K562 (cell line): ENCODE results near the gene NUDT12. TPM values are rescaled to one million over a fixed set of nuclear protein-coding genes. Genes with fewer than 3 reads are reported as not detected.
A peak's percentile ranks its signal among the peaks of the same experiment; 100 is the strongest.

ENCODE experiments used
- ATAC-seq: fragments of 200-7000 bp; cut with Tn5 transposase; 3 replicates; pipeline ENCODE4 v1.9.1; 2020; ENCODE audit warnings: moderate library complexity
- BruUV-seq: library from RNA; stranded (reverse); fragments of 400-500 nt; replicated peaks from 2 replicates; lab custom pipeline; 2021; lab: Mats Ljungman, UMichigan
- CTCF ChIA-PET: fragments of 300-600 bp; formaldehyde crosslinking; extraction: SDS; loops from one replicate; lab custom pipeline; 2021; ENCODE audit warnings: low intra/inter-chr PET ratio; lab: Yijun Ruan, JAX
- POLR2A ChIA-PET: fragments of 300-600, 350-650 bp; sonication (Branson Sonifier 250); formaldehyde crosslinking; extraction: SDS; loops from one replicate; lab custom pipeline; 2021; ENCODE audit warnings: antibody characterized with exemption, inconsistent platforms; lab: Yijun Ruan, JAX
- DNase-seq, 4 experiments: peaks; one replicate each; pipeline versions ENCODE4 v3.0.0 to v3.0.0-alpha.2; 2011 to 2018; ENCODE audit warnings: low spot score in 3 of 4, mixed read lengths in 3 of 4; ENCODE audit errors: extremely low read depth in 1 of 4
- FAIRE-seq: peaks from 2 replicates; lab custom pipeline; 2011; peaks lifted over from hg19 to GRCh38; lab: Jason Lieb, UNC
- H2AFZ ChIP-seq: 2 replicates; pipeline ENCODE4 v1.6.0; 2011; ENCODE audit warnings: low read depth, low read length, control low read depth, inconsistent platforms
- H3K27ac ChIP-seq: fragments of 200-600 bp; 3 replicates; pipeline ENCODE4 v1.8.0; 2011; ENCODE audit warnings: low read depth, mild to moderate bottlenecking, control low read depth, inconsistent platforms, low read length, moderate library complexity, mixed read lengths; ENCODE audit errors: extremely low read depth
- H3K27me3 ChIP-seq, 2 experiments: fragments of 300-600 bp in 1 of 2; 2 replicates in 1 of 2; 3 replicates in 1 of 2; pipeline versions ENCODE4 v1.6.0 to v1.8.0; 2011; ENCODE audit warnings: inconsistent platforms in 2 of 2, low read length in 2 of 2, mild to moderate bottlenecking in 1 of 2, mixed read lengths in 1 of 2, moderate library complexity in 1 of 2; ENCODE audit not compliant: control insufficient read depth in 2 of 2, insufficient read depth in 2 of 2
- H3K36me3 ChIP-seq: fragments of 300-600 bp; 3 replicates; pipeline ENCODE4 v1.8.0; 2011; ENCODE audit warnings: mild to moderate bottlenecking, low read length, inconsistent platforms; ENCODE audit not compliant: control insufficient read depth, insufficient read depth
- H3K4me1 ChIP-seq, 2 experiments: fragments of 200-600 bp in 1 of 2; replicated peaks in 1 of 2; 2 replicates in 1 of 2; 3 replicates in 1 of 2; pipeline versions ENCODE4 v1.5.1 to v1.8.0; 2011; ENCODE audit warnings: inconsistent platforms in 2 of 2, low read length in 2 of 2, mild to moderate bottlenecking in 1 of 2, mixed read lengths in 1 of 2, moderate library complexity in 1 of 2; ENCODE audit not compliant: control insufficient read depth in 2 of 2, insufficient read depth in 2 of 2
- H3K4me2 ChIP-seq: 2 replicates; pipeline ENCODE4 v1.6.1; 2011; ENCODE audit warnings: low read length, control low read depth, inconsistent platforms, mixed read lengths; ENCODE audit not compliant: insufficient read depth
- H3K4me3 ChIP-seq: fragments of 200-600 bp; sonication (generic), shearing (Covaris generic); 2 replicates; pipeline ENCODE4 v1.5.1; 2016; ENCODE audit warnings: control low read depth, inconsistent platforms
- H3K79me2 ChIP-seq: fragments of 200-600 bp; 3 replicates; pipeline ENCODE4 v1.8.0; 2011; ENCODE audit warnings: low read length, inconsistent platforms; ENCODE audit not compliant: control insufficient read depth, insufficient read depth
- H3K9ac ChIP-seq, 2 experiments: 2 replicates each; pipeline versions ENCODE4 v1.6.0 to v1.6.1; 2011; ENCODE audit warnings: low read depth in 2 of 2, low read length in 2 of 2, control low read depth in 1 of 2, inconsistent platforms in 1 of 2, mild to moderate bottlenecking in 1 of 2, mixed read lengths in 1 of 2; ENCODE audit not compliant: insufficient read depth in 1 of 2
- H3K9me1 ChIP-seq: one replicate; pipeline ENCODE4 v1.6.0; 2011; ENCODE audit warnings: inconsistent platforms, mild to moderate bottlenecking, low read length, moderate library complexity; ENCODE audit not compliant: control insufficient read depth, insufficient read depth
- H3K9me3 ChIP-seq: replicated peaks from 2 replicates; pipeline ENCODE4 v1.5.1; 2011; ENCODE audit warnings: low read depth, low read length, inconsistent platforms; ENCODE audit not compliant: control insufficient read depth, insufficient read depth
- H4K20me1 ChIP-seq: replicated peaks from 2 replicates; pipeline ENCODE4 v1.6.1; 2011; ENCODE audit warnings: low read length, inconsistent platforms, mixed read lengths; ENCODE audit not compliant: control insufficient read depth, insufficient read depth
- BCL6 ChIP-seq: fragments of 250-450 bp; sonication (Bioruptor Pico); IDR thresholded peaks from 2 replicates; pipeline ENCODE4 v1.4.0; 2020
- EHMT2 ChIP-seq: fragments of 450-650 bp; IDR thresholded peaks from 2 replicates; pipeline ENCODE4 v1.6.1; 2018; ENCODE audit warnings: antibody characterized with exemption
- HBP1 ChIP-seq: fragments of 450-650 bp; formaldehyde crosslinking; IDR thresholded peaks from 2 replicates; pipeline ENCODE4 v1.4.0; 2022; ENCODE audit warnings: missing genetic modification characterization
- NONO ChIP-seq, 2 experiments: fragments of 200-400 bp in 1 of 2; fragments of 450-650 bp in 1 of 2; formaldehyde crosslinking in 1 of 2; IDR thresholded peaks; 2 replicates each; pipeline ENCODE4 v1.6.1; 2017; ENCODE audit warnings: low read depth in 2 of 2, mild to moderate bottlenecking in 2 of 2, moderate library complexity in 2 of 2, low read length in 1 of 2
- RAD21 ChIP-seq, 2 experiments: fragments of 250-450 bp in 1 of 2; fragments of 450-650 bp in 1 of 2; sonication (Bioruptor Pico) in 1 of 2; formaldehyde crosslinking in 1 of 2; IDR thresholded peaks in 1 of 2; conservative IDR thresholded peaks in 1 of 2; 2 replicates each; pipeline versions ENCODE4 v1.4.0 to v1.8.0; 2020 to 2022; ENCODE audit warnings: mild to moderate bottlenecking in 2 of 2, moderate library complexity in 1 of 2
- RFX1 ChIP-seq: fragments of 450-650 bp; IDR thresholded peaks from 2 replicates; pipeline ENCODE4 v1.6.1; 2016; ENCODE audit warnings: mild to moderate bottlenecking, moderate library complexity
- SMARCB1 ChIP-seq: IDR thresholded peaks from 2 replicates; pipeline ENCODE4 v1.6.1; 2011; ENCODE audit warnings: improper control_type of control experiment, low read depth; ENCODE audit not compliant: insufficient read length
- ZNF175 ChIP-seq: fragments of 200-800 bp; sonication (Bioruptor generic); IDR thresholded peaks from 2 replicates; pipeline ENCODE4 v1.6.1; 2016; ENCODE audit warnings: low read depth, mild to moderate bottlenecking, missing genetic modification characterization, missing compliant biosample characterization
- ZNF212 ChIP-seq: fragments of 450-650 bp; formaldehyde crosslinking; IDR thresholded peaks from 2 replicates; pipeline ENCODE4 v1.4.0; 2020; ENCODE audit warnings: mild to moderate bottlenecking
- ZNF217 ChIP-seq: sonication (generic); formaldehyde crosslinking; IDR thresholded peaks from 2 replicates; pipeline ENCODE4 v1.8.0; 2022; ENCODE audit warnings: mild to moderate bottlenecking, missing genetic modification reagents
- ZNF444 ChIP-seq: fragments of 250-450 bp; sonication (Bioruptor Pico); IDR thresholded peaks from 2 replicates; pipeline ENCODE4 v1.4.0; 2020; ENCODE audit warnings: mild to moderate bottlenecking, moderate library complexity
- WGBS: fragments of 100-300 bp; shearing (Covaris generic); methylation state at CpG from one replicate; pipeline ENCODE4 v1.1.6; 2016; ENCODE audit warnings: low coverage, mixed read lengths; ENCODE audit not compliant: insufficient coverage; ENCODE audit errors: missing lambda C conversion rate; 5-methylcytosine and 5-hydroxymethylcytosine counted together
- in situ Hi-C: fragments of 300-500 bp; cut with MboI; formaldehyde crosslinking; loops from 4 replicates; pipeline ENCODE4 v1.15.0; 2018; ENCODE audit warnings: inconsistent platforms, mixed read lengths
- intact Hi-C: fragments of 100-400 bp; cut with micrococcal nuclease; formaldehyde crosslinking; loops from 2 replicates; pipeline ENCODE4 v1.14.2; 2022
- polyA plus RNA-seq, 8 experiments: library from polyadenylated mRNA; depleted of rRNA in 4 of 8; stranded (reverse) in 5 of 8; unstranded in 3 of 8; fragments of >200 nt; fragmentation: Nextera tagmentation in 2 of 8; fragmentation: Illumina TruSeq in 1 of 8; extraction: Ambion mirVana in 2 of 8; extraction: Trizol in 1 of 8; gene quantifications; 2 replicates each; pipeline versions ENCODE4 v1.2.1 to v1.2.3, GENCODE V29; 2011 to 2014; ENCODE audit warnings: inconsistent platforms in 1 of 8, missing spikeins in 1 of 8
- total RNA-seq, 7 experiments: library from RNA; depleted of rRNA in 6 of 7; stranded (reverse); fragments of >200 nt in 6 of 7; fragmentation: Illumina TruSeq in 2 of 7; extraction: Trizol in 2 of 7; gene quantifications; 2 replicates each; pipeline versions ENCODE4 v1.2.1 to v1.2.3, GENCODE V29; 2011 to 2021; ENCODE audit warnings: low replicate concordance in 1 of 7
- TF ChIP-seq, protein P1 (sequence below), 2 experiments: fragments of 450-650 bp; formaldehyde crosslinking in 1 of 2; IDR thresholded peaks; 2 replicates each; pipeline versions ENCODE4 v1.4.0 to v1.6.1; 2014 to 2020; ENCODE audit warnings: mild to moderate bottlenecking in 2 of 2, borderline replicate concordance in 1 of 2, low read depth in 1 of 2

NUDT12 gene
- total and polyA plus RNA-seq, 9 of the 15 experiments (the other 6 are each of a cell fraction or from before 2014, with no cell fraction given): 10.9 to 27.2 (median 18.5) TPM

- DNase-seq (peak in 1 of 4 experiments; percentile 28), ATAC-seq (peak; percentile 84), FAIRE-seq (peak; percentile 65)
- in situ Hi-C loops (no loop called here), intact Hi-C loops (loop anchor here (1.0 to 10.0 kb wide), 4 partner anchors 120 to 592 kb away; no protein-coding TSS in a partner anchor)
- Histone ChIP-seq H3K4me3 (no peak overlapping the region), H3K36me3 (no peaks in the 10 kb centered on the region), H3K4me2 (no peak overlapping the region), H3K9me3 (no peaks in the 10 kb centered on the region), H3K79me2 (no peaks in the 10 kb centered on the region), H3K27me3 (no peaks in the 10 kb centered on the region), H3K9ac (no peak overlapping the region), H3K4me1 (no peaks in the 10 kb centered on the region), H4K20me1 (no peaks in the 10 kb centered on the region), H3K9me1 (no peaks in the 10 kb centered on the region), H3K27ac (no peak overlapping the region), H2AFZ (no peak overlapping the region)
- CTCF ChIA-PET: no interaction called here
- 2% methylated on average over 2 of the region's 2 CpGs for whole genome bisulfite sequencing
- POLR2A ChIA-PET: interaction anchor here (0.6 kb wide), 2 partner anchors 10 to 24 kb away, joined by 3 to 4 read pairs; no protein-coding TSS in a partner anchor
- no TSS peak for BruUV-seq
- TF ChIP-seq BCL6 (CRISPR knock-in tag) (no peak), SMARCB1 (no peak), NONO (IDR thresholded peaks at IDR 0.05; ENCODE audit: low read depth in 2 of 2, low read length in 1 of 2) (no peak), EHMT2 (no peak), RFX1 (no peak), HBP1 (CRISPR knock-in tag) (no peak), ZNF212 (CRISPR knock-in tag) (no peak), ZNF175 (no peak), ZNF217 (CRISPR knock-in tag) (no peak), RAD21 (CRISPR knock-in tag; conservative IDR thresholded peaks at IDR 0.05 in 1 of 2, IDR thresholded peaks at IDR 0.05 in 1 of 2) (peak; percentile 56 to 71), ZNF444 (no peak)
- TF ChIP-seq, protein P1, sequence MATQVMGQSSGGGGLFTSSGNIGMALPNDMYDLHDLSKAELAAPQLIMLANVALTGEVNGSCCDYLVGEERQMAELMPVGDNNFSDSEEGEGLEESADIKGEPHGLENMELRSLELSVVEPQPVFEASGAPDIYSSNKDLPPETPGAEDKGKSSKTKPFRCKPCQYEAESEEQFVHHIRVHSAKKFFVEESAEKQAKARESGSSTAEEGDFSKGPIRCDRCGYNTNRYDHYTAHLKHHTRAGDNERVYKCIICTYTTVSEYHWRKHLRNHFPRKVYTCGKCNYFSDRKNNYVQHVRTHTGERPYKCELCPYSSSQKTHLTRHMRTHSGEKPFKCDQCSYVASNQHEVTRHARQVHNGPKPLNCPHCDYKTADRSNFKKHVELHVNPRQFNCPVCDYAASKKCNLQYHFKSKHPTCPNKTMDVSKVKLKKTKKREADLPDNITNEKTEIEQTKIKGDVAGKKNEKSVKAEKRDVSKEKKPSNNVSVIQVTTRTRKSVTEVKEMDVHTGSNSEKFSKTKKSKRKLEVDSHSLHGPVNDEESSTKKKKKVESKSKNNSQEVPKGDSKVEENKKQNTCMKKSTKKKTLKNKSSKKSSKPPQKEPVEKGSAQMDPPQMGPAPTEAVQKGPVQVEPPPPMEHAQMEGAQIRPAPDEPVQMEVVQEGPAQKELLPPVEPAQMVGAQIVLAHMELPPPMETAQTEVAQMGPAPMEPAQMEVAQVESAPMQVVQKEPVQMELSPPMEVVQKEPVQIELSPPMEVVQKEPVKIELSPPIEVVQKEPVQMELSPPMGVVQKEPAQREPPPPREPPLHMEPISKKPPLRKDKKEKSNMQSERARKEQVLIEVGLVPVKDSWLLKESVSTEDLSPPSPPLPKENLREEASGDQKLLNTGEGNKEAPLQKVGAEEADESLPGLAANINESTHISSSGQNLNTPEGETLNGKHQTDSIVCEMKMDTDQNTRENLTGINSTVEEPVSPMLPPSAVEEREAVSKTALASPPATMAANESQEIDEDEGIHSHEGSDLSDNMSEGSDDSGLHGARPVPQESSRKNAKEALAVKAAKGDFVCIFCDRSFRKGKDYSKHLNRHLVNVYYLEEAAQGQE (IDR thresholded peaks at IDR 0.05; ENCODE audit: borderline replicate concordance): peak; percentile 40; the same call in 1 of the 2 replicates
- TF ChIP-seq, protein P1 (CRISPR knock-in tag; IDR thresholded peaks at IDR 0.05; ENCODE audit: low read depth): no peak
Observed at GRCh38 chr5:103587185-103587748, 24.7 kb upstream of the NUDT12 start.
